OCI-LY1 (cell line): ENCODE data around the gene GLIS1.

ENCODE experiments used
- H2AFZ ChIP-seq: fragments of 200-600 bp; sonication (generic), shearing (Covaris generic); 2 replicates; pipeline ENCODE4 v1.6.0; 2014; ENCODE audit warnings: antibody characterized with exemption, mild to moderate bottlenecking, low read length
- H3F3A ChIP-seq: fragments of 200-600 bp; sonication (generic), shearing (Covaris generic); 2 replicates; pipeline ENCODE4 v1.6.0; 2014; ENCODE audit warnings: mild to moderate bottlenecking, antibody characterized with exemption, low read length, moderate library complexity; ENCODE audit not compliant: insufficient read depth
- H3K27ac ChIP-seq: fragments of 200-600 bp; sonication (generic); 2 replicates; pipeline ENCODE4 v1.5.1; 2014; ENCODE audit warnings: low read length, mixed run types, mild to moderate bottlenecking, low read depth; ENCODE audit not compliant: poor library complexity, severe bottlenecking
- H3K27me3 ChIP-seq: fragments of 200-600 bp; sonication (generic); 2 replicates; pipeline ENCODE4 v1.6.0; 2014; ENCODE audit warnings: antibody characterized with exemption, mild to moderate bottlenecking, low read length, moderate library complexity; ENCODE audit not compliant: insufficient read depth
- H3K36me3 ChIP-seq: fragments of 200-600 bp; sonication (generic); 2 replicates; pipeline ENCODE4 v1.6.1; 2014; ENCODE audit warnings: mild to moderate bottlenecking, antibody characterized with exemption, low read length, moderate library complexity, mixed read lengths; ENCODE audit not compliant: insufficient read depth
- H3K4me1 ChIP-seq: fragments of 200-600 bp; sonication (generic); 2 replicates; pipeline ENCODE4 v1.5.1; 2014; ENCODE audit warnings: mild to moderate bottlenecking, low read length, moderate library complexity; ENCODE audit not compliant: insufficient read depth, severe bottlenecking
- H3K4me2 ChIP-seq: fragments of 200-600 bp; sonication (generic), shearing (Covaris generic); 2 replicates; pipeline ENCODE4 v1.6.1; 2014; ENCODE audit warnings: low read length
- H3K4me3 ChIP-seq: fragments of 200-600 bp; sonication (generic); 2 replicates; pipeline ENCODE4 v1.5.1; 2014; ENCODE audit warnings: low read length, low read depth, mild to moderate bottlenecking, mixed read lengths; ENCODE audit not compliant: poor library complexity, severe bottlenecking
- H3K79me2 ChIP-seq: fragments of 200-600 bp; shearing (Covaris generic); 2 replicates; pipeline ENCODE4 v1.6.1; 2016; ENCODE audit warnings: mixed run types, low read length, mixed read lengths; ENCODE audit not compliant: insufficient read depth
- H3K9ac ChIP-seq: fragments of 200-600 bp; sonication (generic), shearing (Covaris generic); 2 replicates; pipeline ENCODE4 v1.6.1; 2014; ENCODE audit warnings: mild to moderate bottlenecking, low read length, mixed read lengths
- H3K9me2 ChIP-seq: fragments of 200-600 bp; sonication (generic), shearing (Covaris generic); 2 replicates; pipeline ENCODE4 v1.6.1; 2014; ENCODE audit warnings: low read depth, mild to moderate bottlenecking, low read length, mixed read lengths
- H3K9me3 ChIP-seq: fragments of 200-600 bp; shearing (Covaris generic); 2 replicates; pipeline ENCODE4 v1.6.1; 2014; ENCODE audit warnings: low read length, mixed read lengths
- H4K20me1 ChIP-seq: fragments of 200-600 bp; sonication (generic), shearing (Covaris generic); 2 replicates; pipeline ENCODE4 v1.6.0; 2016; ENCODE audit warnings: mild to moderate bottlenecking, low read length; ENCODE audit not compliant: insufficient read depth
- CTCF ChIP-seq: fragments of 200-600 bp; sonication (generic), shearing (Covaris generic); IDR thresholded peaks from 2 replicates; pipeline ENCODE4 v1.5.1; 2017; ENCODE audit warnings: mild to moderate bottlenecking, antibody characterized with exemption, low read length, moderate library complexity, mixed read lengths
- EZH2 ChIP-seq: fragments of 200-600 bp; sonication (generic), shearing (Covaris generic); IDR thresholded peaks from 2 replicates; pipeline ENCODE4 v1.8.0; 2017; ENCODE audit warnings: borderline replicate concordance, mixed run types, mild to moderate bottlenecking, antibody characterized with exemption, low read length, moderate library complexity, mixed read lengths

GLIS1 gene

DNA sequence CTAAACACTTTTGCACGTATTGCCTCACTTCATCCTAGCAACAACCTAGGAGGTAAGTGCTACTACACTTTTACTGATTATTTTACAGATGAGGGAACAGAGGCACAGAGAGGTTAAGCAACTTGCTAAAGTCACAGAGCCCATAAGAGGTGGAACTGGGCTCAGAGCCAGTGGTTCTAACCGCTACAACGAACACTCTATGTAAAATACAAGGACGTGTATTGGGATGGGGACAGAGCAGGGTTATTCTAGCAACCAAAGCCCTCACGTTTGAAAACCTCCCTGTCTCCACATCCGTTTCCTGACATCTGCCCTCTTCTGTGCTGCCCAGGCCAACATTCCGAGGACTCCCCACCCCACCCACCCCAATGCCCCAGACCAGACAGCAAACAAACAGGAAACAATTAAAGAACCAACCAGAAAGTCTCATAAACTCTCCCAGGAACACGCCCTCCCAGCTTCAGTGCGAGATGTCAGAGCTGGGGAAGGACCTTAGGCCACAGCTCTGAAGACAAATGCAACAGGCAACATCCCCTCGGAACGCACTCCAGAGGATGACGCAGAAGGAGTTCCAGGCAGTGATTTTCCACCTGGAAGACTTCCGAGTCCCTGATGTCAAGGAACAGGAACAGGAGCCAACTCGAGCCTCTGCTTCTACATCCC is 41.1 kb downstream of the GLIS1 start:
- Histone ChIP-seq H3K27ac (no peak overlapping the region), H3K79me2 (no peaks in the 10 kb centered on the region), H3K4me1 (no peaks in the 10 kb centered on the region), H2AFZ (no peak overlapping the region), H3K4me3 (no peak overlapping the region), H3F3A (no peaks in the 10 kb centered on the region), H3K36me3 (no peaks in the 10 kb centered on the region), H3K9ac (no peak overlapping the region), H3K4me2 (no peak overlapping the region), H3K9me2 (no peaks in the 10 kb centered on the region), H4K20me1 (no peaks in the 10 kb centered on the region), H3K27me3 (peaks cover 11% of the 10 kb centered on the region; the same call in 1 of the 2 replicates), H3K9me3 (no peaks in the 10 kb centered on the region)
- TF ChIP-seq EZH2 (no peak), CTCF (no peak)

DNA sequence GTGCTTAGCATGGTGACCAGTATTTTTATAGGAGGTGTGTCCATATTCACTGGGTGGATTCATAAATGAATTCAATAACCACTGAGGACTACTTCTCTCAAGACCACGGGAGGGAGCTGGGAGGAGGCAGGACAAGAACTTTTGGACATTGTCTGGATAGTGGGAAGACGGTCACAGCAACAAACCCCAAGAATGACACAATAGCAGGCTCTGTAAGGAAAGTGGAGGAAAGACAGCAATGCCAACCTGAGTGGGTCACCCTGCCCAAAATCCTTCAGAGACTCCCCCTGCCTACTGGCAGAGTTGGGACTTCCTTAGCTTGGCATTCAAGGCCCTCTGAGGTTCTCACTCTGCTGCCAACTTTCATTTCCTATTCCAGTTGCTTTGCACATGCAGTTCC is 42.0 kb downstream of the GLIS1 start:
- Histone ChIP-seq H3K4me2 (no peak overlapping the region), H3F3A (no peaks in the 10 kb centered on the region), H3K79me2 (no peaks in the 10 kb centered on the region), H2AFZ (no peak overlapping the region), H3K27ac (no peak overlapping the region), H3K4me3 (no peak overlapping the region), H3K36me3 (no peaks in the 10 kb centered on the region), H3K9me2 (no peaks in the 10 kb centered on the region), H3K4me1 (no peaks in the 10 kb centered on the region), H3K9ac (no peak overlapping the region), H3K27me3 (peaks cover 4% of the 10 kb centered on the region; the same call in 1 of the 2 replicates), H3K9me3 (no peaks in the 10 kb centered on the region), H4K20me1 (no peaks in the 10 kb centered on the region)
- no peak for TF ChIP-seq EZH2
- no peak for TF ChIP-seq CTCF

GRCh38 chr1:53696571-53696970 is 42.4 kb downstream of the GLIS1 start:
- Histone ChIP-seq H3K4me1 (no peaks in the 10 kb centered on the region), H3K9me2 (no peaks in the 10 kb centered on the region), H4K20me1 (no peaks in the 10 kb centered on the region), H3K27ac (no peak overlapping the region), H3K27me3 (peaks cover 4% of the 10 kb centered on the region; the same call in 1 of the 2 replicates), H3K9me3 (no peaks in the 10 kb centered on the region), H3F3A (no peaks in the 10 kb centered on the region), H3K9ac (no peak overlapping the region), H3K4me3 (no peak overlapping the region), H3K79me2 (no peaks in the 10 kb centered on the region), H3K4me2 (no peak overlapping the region), H3K36me3 (no peaks in the 10 kb centered on the region), H2AFZ (no peak overlapping the region)
- no peak for TF ChIP-seq EZH2
- TF ChIP-seq CTCF, result no peak
